Fibroblast of lung (primary cell): ENCODE data around the gene RALGDS. TPM values are rescaled to one million over a fixed set of nuclear protein-coding genes. Genes with fewer than 3 reads are reported as not detected.
"Not testable (repeated sequence)": the region's sequence is repeated elsewhere in the genome, so short reads cannot be mapped to it uniquely, and the experiment has no call there.

ENCODE experiments used
- DNase-seq, 2 donors: peaks; one replicate each; pipeline versions ENCODE4 v3.0.0 to v3.0.0-alpha.2; 2010; ENCODE audit warnings: low read depth in 2 of 2
- H2AFZ ChIP-seq: 2 replicates; pipeline ENCODE4 v1.5.1; 2012; ENCODE audit warnings: low read length, control low read depth, inconsistent platforms
- H3K27ac ChIP-seq: 2 replicates; pipeline ENCODE4 v1.5.1; 2011; ENCODE audit warnings: low read length, control low read depth; ENCODE audit not compliant: insufficient read depth
- H3K27me3 ChIP-seq: 2 replicates; pipeline ENCODE4 v1.5.1; 2011; ENCODE audit warnings: mild to moderate bottlenecking, low read length; ENCODE audit not compliant: control insufficient read depth, insufficient read depth
- H3K36me3 ChIP-seq: 2 replicates; pipeline ENCODE4 v1.5.1; 2011; ENCODE audit warnings: low read length; ENCODE audit not compliant: control insufficient read depth, insufficient read depth
- H3K4me1 ChIP-seq: 2 replicates; pipeline ENCODE4 v1.5.1; 2011; ENCODE audit warnings: low read length; ENCODE audit not compliant: control insufficient read depth, insufficient read depth; ENCODE audit errors: extremely low read depth
- H3K4me2 ChIP-seq: 2 replicates; pipeline ENCODE4 v1.5.1; 2011; ENCODE audit warnings: low read length, control low read depth; ENCODE audit not compliant: insufficient read depth; ENCODE audit errors: extremely low read depth
- H3K4me3 ChIP-seq, 4 experiments: fragments of 200-600 bp in 1 of 4; sonication (generic) in 1 of 4; replicated peaks in 1 of 4; 2 replicates each; pipeline ENCODE4 v1.5.1; 2011 to 2016; ENCODE audit warnings: low read length in 4 of 4, low read depth in 3 of 4, mild to moderate bottlenecking in 3 of 4, control low read depth in 2 of 4, inconsistent platforms in 1 of 4, mixed read lengths in 1 of 4; ENCODE audit not compliant: insufficient read depth in 1 of 4; ENCODE audit errors: control extremely low read depth in 1 of 4
- H3K79me2 ChIP-seq: 2 replicates; pipeline ENCODE4 v1.5.1; 2012; ENCODE audit warnings: mild to moderate bottlenecking, low read length, inconsistent platforms; ENCODE audit not compliant: control insufficient read depth, insufficient read depth
- H3K9ac ChIP-seq: 2 replicates; pipeline ENCODE4 v1.5.1; 2011; ENCODE audit warnings: mild to moderate bottlenecking, low read length, control low read depth; ENCODE audit not compliant: insufficient read depth
- H3K9me3 ChIP-seq: 2 replicates; pipeline ENCODE4 v1.5.1; 2012; ENCODE audit warnings: low read depth, low read length; ENCODE audit not compliant: control insufficient read depth, insufficient read depth
- H4K20me1 ChIP-seq: 2 replicates; pipeline ENCODE4 v1.5.1; 2011; ENCODE audit warnings: low read length; ENCODE audit not compliant: control insufficient read depth, insufficient read depth; ENCODE audit errors: extremely low read depth
- EZH2 ChIP-seq: IDR thresholded peaks from 2 replicates; pipeline ENCODE4 v1.5.1; 2012; ENCODE audit warnings: low read length, control low read depth, mild to moderate bottlenecking; ENCODE audit errors: missing control alignments
- polyA plus RNA-seq, 2 donors: library from polyadenylated mRNA; depleted of rRNA in 1 of 2; stranded (reverse) in 1 of 2; unstranded in 1 of 2; fragments of >200 nt; gene quantifications; 2 replicates each; pipeline ENCODE4 v1.2.1, GENCODE V29; 2011 to 2012; ENCODE audit warnings: missing spikeins in 1 of 2
- total RNA-seq: library from RNA; depleted of rRNA; stranded (reverse); fragments of >200 nt; gene quantifications from 2 replicates; pipeline ENCODE4 v1.2.1, GENCODE V29; 2014
- TF ChIP-seq, protein P1 (sequence below), 2 donors: IDR thresholded peaks in 1 of 2; conservative IDR thresholded peaks in 1 of 2; 1 replicate in 1 of 2; 2 replicates in 1 of 2; pipeline ENCODE4 v1.5.1; 2011 to 2012; ENCODE audit warnings: low read length in 2 of 2, control low read depth in 1 of 2, inconsistent platforms in 1 of 2, low read depth in 1 of 2, mild to moderate bottlenecking in 1 of 2

The RALGDS gene
- total and polyA plus RNA-seq, 2 donors (not counting 1 experiment from before 2014, with no cell fraction given) = 16.6 to 23.6 TPM

- no peak for DNase-seq
- Histone ChIP-seq H3K9me3 (no peaks in the 10 kb centered on the region), H3K4me1 (no peaks in the 10 kb centered on the region), H3K27ac (no peak overlapping the region), H3K79me2 (no peaks in the 10 kb centered on the region), H3K36me3 (peaks cover 11% of the 10 kb centered on the region), H4K20me1 (no peaks in the 10 kb centered on the region), H2AFZ (no peak overlapping the region), H3K27me3 (no peaks in the 10 kb centered on the region), H3K4me2 (no peak overlapping the region), H3K9ac (no peak overlapping the region), H3K4me3 (no peak overlapping the region)
- TF ChIP-seq EZH2 = no peak
- TF ChIP-seq, protein P1, sequence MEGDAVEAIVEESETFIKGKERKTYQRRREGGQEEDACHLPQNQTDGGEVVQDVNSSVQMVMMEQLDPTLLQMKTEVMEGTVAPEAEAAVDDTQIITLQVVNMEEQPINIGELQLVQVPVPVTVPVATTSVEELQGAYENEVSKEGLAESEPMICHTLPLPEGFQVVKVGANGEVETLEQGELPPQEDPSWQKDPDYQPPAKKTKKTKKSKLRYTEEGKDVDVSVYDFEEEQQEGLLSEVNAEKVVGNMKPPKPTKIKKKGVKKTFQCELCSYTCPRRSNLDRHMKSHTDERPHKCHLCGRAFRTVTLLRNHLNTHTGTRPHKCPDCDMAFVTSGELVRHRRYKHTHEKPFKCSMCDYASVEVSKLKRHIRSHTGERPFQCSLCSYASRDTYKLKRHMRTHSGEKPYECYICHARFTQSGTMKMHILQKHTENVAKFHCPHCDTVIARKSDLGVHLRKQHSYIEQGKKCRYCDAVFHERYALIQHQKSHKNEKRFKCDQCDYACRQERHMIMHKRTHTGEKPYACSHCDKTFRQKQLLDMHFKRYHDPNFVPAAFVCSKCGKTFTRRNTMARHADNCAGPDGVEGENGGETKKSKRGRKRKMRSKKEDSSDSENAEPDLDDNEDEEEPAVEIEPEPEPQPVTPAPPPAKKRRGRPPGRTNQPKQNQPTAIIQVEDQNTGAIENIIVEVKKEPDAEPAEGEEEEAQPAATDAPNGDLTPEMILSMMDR (conservative IDR thresholded peaks at IDR 0.05 in 1 of 2, IDR thresholded peaks at IDR 0.05 in 1 of 2; ENCODE audit: low read depth in 1 of 2, low read length in 2 of 2) = no peak
These were observed 26.1 kb downstream of the RALGDS start for GRCh38 chr9:133094842-133095393.

DNA sequence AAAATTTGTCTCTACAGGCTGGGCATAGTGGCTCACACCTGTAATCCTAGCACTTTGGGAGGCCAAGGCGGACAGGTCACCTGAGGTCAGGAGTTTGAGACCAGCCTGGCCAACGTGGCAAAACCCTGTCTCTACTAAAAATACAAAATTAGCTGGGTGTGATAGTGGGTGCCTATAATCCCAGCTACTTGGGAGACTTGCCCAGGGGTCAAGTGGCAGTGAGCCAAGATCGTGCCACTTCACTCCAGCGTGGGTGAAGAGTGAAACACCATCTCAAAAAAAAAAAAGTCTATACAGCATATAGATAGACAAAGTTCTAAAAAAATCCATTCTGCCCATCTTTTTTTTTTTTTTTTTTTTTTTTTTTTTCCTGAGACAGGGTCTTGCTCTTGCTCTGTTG is 26.7 kb downstream of the RALGDS start:
- not testable (repeated sequence) for H3K9ac ChIP-seq, H3K27ac ChIP-seq, H3K79me2 ChIP-seq, H3K27me3 ChIP-seq, DNase-seq, H3K4me3 ChIP-seq, H4K20me1 ChIP-seq, H3K4me1 ChIP-seq, H3K4me2 ChIP-seq, H3K9me3 ChIP-seq, H3K36me3 ChIP-seq, H2AFZ ChIP-seq

DNA sequence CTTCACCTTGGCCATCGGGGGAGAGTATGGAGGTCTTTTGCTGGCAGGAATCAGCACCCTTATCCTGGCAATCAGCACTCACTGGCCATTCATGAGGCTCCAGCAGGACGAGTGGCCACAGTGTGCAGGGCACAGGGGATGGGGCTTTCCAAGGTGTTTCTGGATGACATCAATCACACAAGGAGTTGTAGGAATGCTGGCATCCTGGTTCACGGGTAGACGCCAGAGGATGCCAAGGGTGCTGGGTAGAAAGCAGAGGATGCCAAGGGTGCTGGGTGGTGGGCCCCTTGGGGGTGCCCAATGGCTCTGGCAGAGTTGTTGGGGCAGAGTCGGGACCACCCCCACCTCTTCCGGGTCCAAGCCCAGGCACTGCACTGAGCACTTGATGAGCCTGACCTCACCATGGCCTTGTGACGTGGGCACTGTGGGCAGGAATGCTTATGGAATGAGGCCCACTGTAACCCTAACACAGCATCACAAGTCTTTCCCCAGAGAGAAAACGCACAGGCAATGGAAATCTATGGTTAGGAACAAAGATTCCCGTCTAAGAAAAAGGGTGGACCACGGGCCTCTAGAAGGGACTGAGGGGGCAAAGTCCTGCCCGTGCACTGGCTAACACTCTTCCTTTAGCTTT is 30.2 kb downstream of the RALGDS start:
- H3K9ac ChIP-seq = no peak overlapping the region
- no peak overlapping the region for H3K4me3 ChIP-seq
- H3K4me2 ChIP-seq = no peak overlapping the region
- H3K9me3 ChIP-seq = no peaks in the 10 kb centered on the region
- H4K20me1 ChIP-seq = no peaks in the 10 kb centered on the region
- no peaks in the 10 kb centered on the region for H3K36me3 ChIP-seq
- H2AFZ ChIP-seq = no peak overlapping the region
- H3K4me1 ChIP-seq = no peaks in the 10 kb centered on the region
- no peak overlapping the region for H3K27ac ChIP-seq
- TF ChIP-seq EZH2 = no peak
- TF ChIP-seq, protein P1 (conservative IDR thresholded peaks at IDR 0.05 in 1 of 2, IDR thresholded peaks at IDR 0.05 in 1 of 2; ENCODE audit: low read depth in 1 of 2, low read length in 2 of 2) = no peak
- no peak for DNase-seq
- no peaks in the 10 kb centered on the region for H3K27me3 ChIP-seq
- no peaks in the 10 kb centered on the region for H3K79me2 ChIP-seq
